ENCODE measurements around the gene CEP20. TPM values are rescaled to one million over a fixed set of nuclear protein-coding genes. Genes with fewer than 3 reads are reported as not detected.

Gene CEP20
- total RNA-seq, 2 experiments from 2014 or later = 49.0 to 57.0 TPM

- intact Hi-C loops (cut with micrococcal nuclease) = no loop called here
- peak overlapping the region; percentile 36 for H3K4me3 Mint-ChIP-seq
- CTCF ChIA-PET = no interaction called here
Observed at GRCh38 chr16:15913046-15913698, 24.8 kb upstream of the CEP20 start.

GRCh38 chr16:15911198-15911597, 22.8 kb upstream of the CEP20 start:
- Mint-ChIP-seq H3K9me3 (peaks cover 4% of the 10 kb centered on the region), H3K4me3 (no peak overlapping the region), H3K36me3 (ENCODE audit: low read depth) (no peaks in the 10 kb centered on the region), H3K4me1 (ENCODE audit: low read depth) (peaks cover 12% of the 10 kb centered on the region), H3K27ac (no peak overlapping the region), H3K27me3 (ENCODE audit: low read depth) (no peaks in the 10 kb centered on the region)
- DNase-seq = no peak
- CTCF ChIA-PET = no interaction called here
- intact Hi-C loops (cut with micrococcal nuclease) = no loop called here

More at GRCh38 chr16:15913046-15913698, 24.8 kb upstream of the CEP20 start:
- H3K9me3 Mint-ChIP-seq = no peaks in the 10 kb centered on the region
- H3K27ac Mint-ChIP-seq = peak overlapping the region; percentile 76
- H3K4me1 Mint-ChIP-seq (ENCODE audit: low read depth) = peaks cover 12% of the 10 kb centered on the region
- H3K36me3 Mint-ChIP-seq (ENCODE audit: low read depth) = no peaks in the 10 kb centered on the region
- no peak for DNase-seq
- no peaks in the 10 kb centered on the region for H3K27me3 Mint-ChIP-seq (ENCODE audit: low read depth)

- CTCF ChIA-PET = interaction anchor here (1.2 kb wide), 1 partner anchor 32 kb away, joined by 3 read pairs; no protein-coding TSS in a partner anchor
- H3K36me3 Mint-ChIP-seq (ENCODE audit: low read depth) = no peaks in the 10 kb centered on the region
- H3K4me1 Mint-ChIP-seq (ENCODE audit: low read depth) = peaks cover 9% of the 10 kb centered on the region
- intact Hi-C loops (cut with micrococcal nuclease) = no loop called here
- no peak overlapping the region for H3K4me3 Mint-ChIP-seq
- no peak overlapping the region for H3K27ac Mint-ChIP-seq
- peaks cover 7% of the 10 kb centered on the region for H3K9me3 Mint-ChIP-seq
- peak; percentile 8 for DNase-seq
- no peaks in the 10 kb centered on the region for H3K27me3 Mint-ChIP-seq (ENCODE audit: low read depth)
Observed at GRCh38 chr16:15907863-15908478, 19.6 kb upstream of the CEP20 start.

GRCh38 chr16:15906439-15906838, 18.0 kb upstream of the CEP20 start:
- peaks cover 7% of the 10 kb centered on the region for H3K9me3 Mint-ChIP-seq
- H3K4me1 Mint-ChIP-seq (ENCODE audit: low read depth) = peaks cover 3% of the 10 kb centered on the region
- no peak for DNase-seq
- no peaks in the 10 kb centered on the region for H3K27me3 Mint-ChIP-seq (ENCODE audit: low read depth)
- CTCF ChIA-PET = interaction anchor here (0.7 to 1.2 kb wide), 2 partner anchors 31 to 305 kb away, joined by 3 read pairs; no protein-coding TSS in a partner anchor
- H3K36me3 Mint-ChIP-seq (ENCODE audit: low read depth) = no peaks in the 10 kb centered on the region
- H3K4me3 Mint-ChIP-seq = no peak overlapping the region
- intact Hi-C loops (cut with micrococcal nuclease) = no loop called here
- no peak overlapping the region for H3K27ac Mint-ChIP-seq

- Mint-ChIP-seq H3K4me3 (no peak overlapping the region), H3K9me3 (peaks cover 7% of the 10 kb centered on the region), H3K27ac (no peak overlapping the region), H3K4me1 (ENCODE audit: low read depth) (peaks cover 6% of the 10 kb centered on the region), H3K36me3 (ENCODE audit: low read depth) (no peaks in the 10 kb centered on the region), H3K27me3 (ENCODE audit: low read depth) (no peaks in the 10 kb centered on the region)
- DNase-seq = no peak
- CTCF ChIA-PET = no interaction called here
- intact Hi-C loops (cut with micrococcal nuclease) = no loop called here
Observed at GRCh38 chr16:15903960-15904359, 15.6 kb upstream of the CEP20 start.

GRCh38 chr16:15900901-15901500, 12.6 kb upstream of the CEP20 start:
- Mint-ChIP-seq H3K4me3 (no peak overlapping the region), H3K9me3 (peaks cover under 1% of the 10 kb centered on the region), H3K27ac (no peak overlapping the region), H3K4me1 (ENCODE audit: low read depth) (peaks cover 8% of the 10 kb centered on the region), H3K36me3 (ENCODE audit: low read depth) (no peaks in the 10 kb centered on the region), H3K27me3 (ENCODE audit: low read depth) (no peaks in the 10 kb centered on the region)
- CTCF ChIA-PET = no interaction called here
- no peak for DNase-seq
- intact Hi-C loops (cut with micrococcal nuclease) = no loop called here

GRCh38 chr16:15900357-15900756, 12.0 kb upstream of the CEP20 start:
- Mint-ChIP-seq H3K36me3 (ENCODE audit: low read depth) (no peaks in the 10 kb centered on the region), H3K4me3 (no peak overlapping the region), H3K4me1 (ENCODE audit: low read depth) (peaks cover 8% of the 10 kb centered on the region), H3K27ac (no peak overlapping the region), H3K27me3 (ENCODE audit: low read depth) (no peaks in the 10 kb centered on the region), H3K9me3 (no peaks in the 10 kb centered on the region)
- CTCF ChIA-PET = no interaction called here
- no peak for DNase-seq
- intact Hi-C loops (cut with micrococcal nuclease) = no loop called here

- peaks cover 8% of the 10 kb centered on the region for H3K4me1 Mint-ChIP-seq (ENCODE audit: low read depth)
- no peaks in the 10 kb centered on the region for H3K9me3 Mint-ChIP-seq
- CTCF ChIA-PET = no interaction called here
- H3K27me3 Mint-ChIP-seq (ENCODE audit: low read depth) = no peaks in the 10 kb centered on the region
- H3K36me3 Mint-ChIP-seq (ENCODE audit: low read depth) = no peaks in the 10 kb centered on the region
- intact Hi-C loops (cut with micrococcal nuclease) = no loop called here
- H3K4me3 Mint-ChIP-seq = no peak overlapping the region
- DNase-seq = peak; percentile 59
- H3K27ac Mint-ChIP-seq = no peak overlapping the region
Observed at GRCh38 chr16:15899538-15900100, 11.2 kb upstream of the CEP20 start.

GRCh38 chr16:15898654-15899053, 10.3 kb upstream of the CEP20 start:
- DNase-seq = no peak
- CTCF ChIA-PET = no interaction called here

GRCh38 chr16:15897834-15898254, 9.4 kb upstream of the CEP20 start:
- no peaks in the 10 kb centered on the region for H3K9me3 Mint-ChIP-seq
- DNase-seq = peak; percentile 24
- H3K4me1 Mint-ChIP-seq (ENCODE audit: low read depth) = peaks cover 8% of the 10 kb centered on the region
- H3K27ac Mint-ChIP-seq = no peak overlapping the region
- CTCF ChIA-PET = no interaction called here
- no peaks in the 10 kb centered on the region for H3K27me3 Mint-ChIP-seq (ENCODE audit: low read depth)
- no peaks in the 10 kb centered on the region for H3K36me3 Mint-ChIP-seq (ENCODE audit: low read depth)
- intact Hi-C loops (cut with micrococcal nuclease) = no loop called here
- no peak overlapping the region for H3K4me3 Mint-ChIP-seq

More at GRCh38 chr16:15898654-15899053, 10.3 kb upstream of the CEP20 start:
- Mint-ChIP-seq H3K36me3 (ENCODE audit: low read depth) (no peaks in the 10 kb centered on the region), H3K4me3 (no peak overlapping the region), H3K4me1 (ENCODE audit: low read depth) (peaks cover 8% of the 10 kb centered on the region), H3K27ac (no peak overlapping the region), H3K27me3 (ENCODE audit: low read depth) (no peaks in the 10 kb centered on the region), H3K9me3 (no peaks in the 10 kb centered on the region)
- intact Hi-C loops (cut with micrococcal nuclease) = no loop called here

GRCh38 chr16:15897121-15897780, 8.8 kb upstream of the CEP20 start:
- CTCF ChIA-PET = no interaction called here
- intact Hi-C loops (cut with micrococcal nuclease) = no loop called here
- no peak for DNase-seq
- H3K36me3 Mint-ChIP-seq (ENCODE audit: low read depth) = no peaks in the 10 kb centered on the region
- no peaks in the 10 kb centered on the region for H3K9me3 Mint-ChIP-seq
- H3K27me3 Mint-ChIP-seq (ENCODE audit: low read depth) = no peaks in the 10 kb centered on the region
- H3K4me3 Mint-ChIP-seq = no peak overlapping the region
- H3K4me1 Mint-ChIP-seq (ENCODE audit: low read depth) = peaks cover 8% of the 10 kb centered on the region
- no peak overlapping the region for H3K27ac Mint-ChIP-seq

GRCh38 chr16:15894571-15895374, 6.4 kb upstream of the CEP20 start:
- Mint-ChIP-seq H3K4me3 (no peak overlapping the region), H3K36me3 (ENCODE audit: low read depth) (no peaks in the 10 kb centered on the region), H3K27me3 (ENCODE audit: low read depth) (no peaks in the 10 kb centered on the region), H3K27ac (no peak overlapping the region), H3K9me3 (no peaks in the 10 kb centered on the region), H3K4me1 (ENCODE audit: low read depth) (peaks cover 8% of the 10 kb centered on the region)
- no peak for DNase-seq
- intact Hi-C loops (cut with micrococcal nuclease) = no loop called here
- CTCF ChIA-PET = no interaction called here

Measured in activated naive CD4-positive, alpha-beta T cell treated with anti-CD3 and anti-CD28 coated beads for 36 hours (primary cell).